PC-9 (cell line): Measurements from ENCODE around the gene MARCHF3. TPM values are rescaled to one million over a fixed set of nuclear protein-coding genes. Genes with fewer than 3 reads are reported as not detected.

Experiments used
- BruUV-seq: library from RNA; stranded (reverse); fragments of 400-500 nt; replicated peaks from 2 replicates; lab custom pipeline; 2021; lab: Mats Ljungman, UMichigan
- CTCF ChIA-PET: fragments of 300-600 bp; sonication (Branson Sonifier 250); formaldehyde crosslinking; loops from one replicate; lab custom pipeline; 2022; ENCODE audit warnings: antibody characterized with exemption; lab: Charles Lee
- POLR2A ChIA-PET: fragments of 300-600 bp; sonication (Branson Sonifier 250); formaldehyde crosslinking; loops from one replicate; lab custom pipeline; 2022; ENCODE audit warnings: antibody characterized with exemption; ENCODE audit not compliant: unreplicated experiment; lab: Charles Lee
- DNase-seq, 2 experiments: peaks; one replicate each; pipeline versions ENCODE4 v3.0.0 to v3.0.0-alpha.2; 2015 to 2022; ENCODE audit warnings: mixed read lengths in 1 of 2
- H2AFZ ChIP-seq: fragments of 200-600 bp; sonication (generic); 2 replicates; pipeline ENCODE4 v1.8.1; 2017; ENCODE audit warnings: antibody characterized with exemption
- H3F3A ChIP-seq: fragments of 200-600 bp; sonication (generic); 2 replicates; pipeline ENCODE4 v1.8.1; 2017; ENCODE audit warnings: antibody characterized with exemption, mild to moderate bottlenecking, low read depth; ENCODE audit not compliant: insufficient read depth
- H3K27ac ChIP-seq: fragments of 200-600 bp; sonication (generic); 2 replicates; pipeline ENCODE4 v1.6.1; 2016; ENCODE audit warnings: mixed run types
- H3K27me3 ChIP-seq: fragments of 200-600 bp; sonication (generic); 2 replicates; pipeline ENCODE4 v1.6.1; 2016; ENCODE audit warnings: low read depth, mixed run types; ENCODE audit not compliant: insufficient read depth
- H3K36me3 ChIP-seq: fragments of 200-600 bp; sonication (generic); 2 replicates; pipeline ENCODE4 v1.6.1; 2016; ENCODE audit warnings: low read depth, mixed run types
- H3K4me1 ChIP-seq: fragments of 200-600 bp; sonication (generic); replicated peaks from 2 replicates; pipeline ENCODE4 v1.6.1; 2016; ENCODE audit warnings: mixed run types; ENCODE audit not compliant: insufficient read depth
- H3K4me2 ChIP-seq: fragments of 200-600 bp; sonication (generic); 2 replicates; pipeline ENCODE4 v1.6.1; 2017; ENCODE audit warnings: mixed run types
- H3K4me3 ChIP-seq: fragments of 200-600 bp; sonication (generic); 2 replicates; pipeline ENCODE4 v1.6.1; 2016; ENCODE audit warnings: mixed run types
- H3K79me2 ChIP-seq: fragments of 200-600 bp; sonication (generic); 2 replicates; pipeline ENCODE4 v1.6.1; 2017; ENCODE audit warnings: low read depth, mixed run types
- H3K9me2 ChIP-seq: fragments of 200-600 bp; sonication (generic); 2 replicates; pipeline ENCODE4 v1.8.1; 2017; ENCODE audit warnings: mild to moderate bottlenecking; ENCODE audit not compliant: insufficient read depth
- H3K9me3 ChIP-seq: fragments of 200-600 bp; sonication (generic); 2 replicates; pipeline ENCODE4 v1.8.1; 2016; ENCODE audit warnings: low read depth; ENCODE audit not compliant: insufficient read depth
- H4K20me1 ChIP-seq: fragments of 200-600 bp; sonication (generic); 2 replicates; pipeline ENCODE4 v1.8.1; 2017; ENCODE audit not compliant: insufficient read depth
- CTCF ChIP-seq: fragments of 200-600 bp; sonication (generic); conservative IDR thresholded peaks from 2 replicates; pipeline ENCODE4 v1.6.1; 2017; ENCODE audit warnings: mixed run types, antibody characterized with exemption, mild to moderate bottlenecking, moderate library complexity
- EZH2 ChIP-seq: fragments of 200-600 bp; sonication (generic); IDR thresholded peaks from 2 replicates; pipeline ENCODE4 v1.8.0; 2017; ENCODE audit warnings: antibody characterized with exemption, low read depth
- intact Hi-C: fragments of 100-400 bp; cut with micrococcal nuclease; formaldehyde crosslinking; loops from one replicate; pipeline ENCODE4 v1.10.0; 2022; ENCODE audit not compliant: unreplicated experiment
- total RNA-seq: library from RNA; stranded (reverse); gene quantifications from 2 replicates; pipeline ENCODE4 v1.2.3, GENCODE V29; 2021

Gene MARCHF3
- total RNA-seq, 1 experiment from 2014 or later = 0.35 TPM

- no peaks in the 10 kb centered on the region for H3K4me1 ChIP-seq
- H3K36me3 ChIP-seq = no peaks in the 10 kb centered on the region
- TF ChIP-seq EZH2 (no peak), CTCF (no peak)
- H3K4me3 ChIP-seq = no peak overlapping the region
- H3K27ac ChIP-seq = no peak overlapping the region
- no peaks in the 10 kb centered on the region for H3K9me3 ChIP-seq
- H3F3A ChIP-seq = no peaks in the 10 kb centered on the region
- intact Hi-C loops = no loop called here
- no peaks in the 10 kb centered on the region for H4K20me1 ChIP-seq
- ChIA-PET CTCF (no interaction called here), POLR2A (no interaction called here)
- no peaks in the 10 kb centered on the region for H3K27me3 ChIP-seq
- DNase-seq = no peak
- no peak overlapping the region for H3K4me2 ChIP-seq
- H2AFZ ChIP-seq = no peak overlapping the region
- no TSS peak for BruUV-seq
- no peaks in the 10 kb centered on the region for H3K9me2 ChIP-seq
- H3K79me2 ChIP-seq = no peaks in the 10 kb centered on the region
These were observed 171.9 kb downstream of the MARCHF3 start for GRCh38 chr5:126858441-126858840.

- Histone ChIP-seq H3K79me2 (no peaks in the 10 kb centered on the region), H3K9me3 (no peaks in the 10 kb centered on the region), H3K4me2 (no peak overlapping the region), H3K4me1 (no peaks in the 10 kb centered on the region), H3K9me2 (no peaks in the 10 kb centered on the region), H3K27me3 (no peaks in the 10 kb centered on the region), H4K20me1 (no peaks in the 10 kb centered on the region), H3F3A (no peaks in the 10 kb centered on the region), H3K36me3 (no peaks in the 10 kb centered on the region), H3K27ac (no peak overlapping the region), H2AFZ (no peak overlapping the region), H3K4me3 (no peak overlapping the region)
- POLR2A ChIA-PET = no interaction called here
- no peak for TF ChIP-seq EZH2
- no peak for TF ChIP-seq CTCF
- BruUV-seq = no TSS peak
- intact Hi-C loops = no loop called here
- DNase-seq = no peak
- CTCF ChIA-PET = no interaction called here
These were observed 172.6 kb downstream of the MARCHF3 start for GRCh38 chr5:126857472-126858410.

GRCh38 chr5:126855266-126855665, 175.1 kb downstream of the MARCHF3 start:
- Histone ChIP-seq H3F3A (no peaks in the 10 kb centered on the region), H3K4me1 (no peaks in the 10 kb centered on the region), H3K4me2 (no peak overlapping the region), H2AFZ (no peak overlapping the region), H3K36me3 (no peaks in the 10 kb centered on the region), H3K27me3 (no peaks in the 10 kb centered on the region), H4K20me1 (no peaks in the 10 kb centered on the region), H3K4me3 (no peak overlapping the region), H3K9me3 (no peaks in the 10 kb centered on the region), H3K27ac (no peak overlapping the region), H3K79me2 (no peaks in the 10 kb centered on the region), H3K9me2 (no peaks in the 10 kb centered on the region)
- ChIA-PET CTCF (no interaction called here), POLR2A (no interaction called here)
- intact Hi-C loops = no loop called here
- BruUV-seq = no TSS peak
- no peak for DNase-seq
- TF ChIP-seq CTCF = no peak
- no peak for TF ChIP-seq EZH2
